A549 (cell line): Measurements from ENCODE around the gene PHLDA1.

Experiments
- BHLHE40 ChIP-seq: IDR thresholded peaks from 2 replicates; pipeline ENCODE4 v1.6.1; 2012; ENCODE audit warnings: low read depth, low read length, inconsistent platforms
- CBX2 ChIP-seq: fragments of 200-600 bp; sonication (generic); IDR thresholded peaks from 2 replicates; pipeline ENCODE4 v1.6.1; 2016; ENCODE audit warnings: low read depth, mild to moderate bottlenecking, borderline replicate concordance
- ESRRA ChIP-seq: fragments of 150-350 bp; IDR thresholded peaks from 2 replicates; pipeline ENCODE4 v1.6.1; 2014; ENCODE audit warnings: mild to moderate bottlenecking, low read length, borderline replicate concordance
- HOXA7 ChIP-seq: fragments of 250-450 bp; sonication (Bioruptor Pico); IDR thresholded peaks from 2 replicates; pipeline ENCODE4 v1.5.0; 2020; ENCODE audit warnings: mild to moderate bottlenecking, moderate library complexity
- MAX ChIP-seq: IDR thresholded peaks from 2 replicates; pipeline ENCODE4 v1.6.1; 2012
- POLR2A ChIP-seq: IDR thresholded peaks from 2 replicates; pipeline ENCODE4 v1.6.1; 2012; ENCODE audit warnings: mild to moderate bottlenecking, low read length
- REST ChIP-seq: fragments of 200-600 bp; sonication (generic); IDR thresholded peaks from 2 replicates; pipeline ENCODE4 v1.6.1; 2016; ENCODE audit warnings: antibody characterized with exemption, mild to moderate bottlenecking, moderate library complexity
- RFX5 ChIP-seq: fragments of 450-650 bp; IDR thresholded peaks from 2 replicates; pipeline ENCODE4 v1.7.1; 2014; ENCODE audit warnings: antibody characterized with exemption, mild to moderate bottlenecking, moderate library complexity
- SREBF2 ChIP-seq: fragments of 450-650 bp; IDR thresholded peaks from 2 replicates; pipeline ENCODE4 v1.6.1; 2014; ENCODE audit warnings: mild to moderate bottlenecking, moderate library complexity
- TF ChIP-seq, protein P1 (sequence below): fragments of >200 bp; sonication (Bioruptor Twin); formaldehyde crosslinking; IDR thresholded peaks from 3 replicates; pipeline ENCODE4 v1.5.1; 2016

DNA sequence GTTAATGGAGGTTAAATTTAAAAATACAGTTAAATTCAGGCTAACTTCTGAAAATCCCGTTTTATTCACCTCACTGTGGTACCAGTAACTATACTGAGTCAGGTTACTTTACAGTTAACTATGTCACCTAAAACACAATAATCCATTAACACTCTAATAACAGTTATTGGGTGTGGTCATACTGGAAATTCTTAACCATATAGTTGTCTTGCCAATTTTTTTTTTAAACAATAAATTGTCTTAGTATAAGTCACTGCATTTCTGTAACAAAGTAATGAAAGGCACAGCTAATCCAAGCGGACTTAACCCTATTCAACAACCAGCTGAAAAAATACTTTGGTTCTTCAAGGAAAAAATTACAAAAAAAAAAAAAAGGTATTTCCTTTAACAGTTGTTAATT lies 16.2 kb upstream of the PHLDA1 start:
- no peak for TF ChIP-seq BHLHE40
- TF ChIP-seq, protein P1, sequence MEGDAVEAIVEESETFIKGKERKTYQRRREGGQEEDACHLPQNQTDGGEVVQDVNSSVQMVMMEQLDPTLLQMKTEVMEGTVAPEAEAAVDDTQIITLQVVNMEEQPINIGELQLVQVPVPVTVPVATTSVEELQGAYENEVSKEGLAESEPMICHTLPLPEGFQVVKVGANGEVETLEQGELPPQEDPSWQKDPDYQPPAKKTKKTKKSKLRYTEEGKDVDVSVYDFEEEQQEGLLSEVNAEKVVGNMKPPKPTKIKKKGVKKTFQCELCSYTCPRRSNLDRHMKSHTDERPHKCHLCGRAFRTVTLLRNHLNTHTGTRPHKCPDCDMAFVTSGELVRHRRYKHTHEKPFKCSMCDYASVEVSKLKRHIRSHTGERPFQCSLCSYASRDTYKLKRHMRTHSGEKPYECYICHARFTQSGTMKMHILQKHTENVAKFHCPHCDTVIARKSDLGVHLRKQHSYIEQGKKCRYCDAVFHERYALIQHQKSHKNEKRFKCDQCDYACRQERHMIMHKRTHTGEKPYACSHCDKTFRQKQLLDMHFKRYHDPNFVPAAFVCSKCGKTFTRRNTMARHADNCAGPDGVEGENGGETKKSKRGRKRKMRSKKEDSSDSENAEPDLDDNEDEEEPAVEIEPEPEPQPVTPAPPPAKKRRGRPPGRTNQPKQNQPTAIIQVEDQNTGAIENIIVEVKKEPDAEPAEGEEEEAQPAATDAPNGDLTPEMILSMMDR, result no peak
- no peak for TF ChIP-seq CBX2
- no peak for TF ChIP-seq ESRRA
- no peak for TF ChIP-seq SREBF2
- TF ChIP-seq RFX5, result no peak
- TF ChIP-seq HOXA7 (CRISPR knock-in tag), result no peak
- no peak for TF ChIP-seq REST
- TF ChIP-seq POLR2A, result no peak
- TF ChIP-seq MAX, result no peak
